Kidney (tissue), 14 donors: Measurements from ENCODE around the gene TYROBP. TPM values are rescaled to one million over a fixed set of nuclear protein-coding genes. Genes with fewer than 3 reads are reported as not detected.
A peak's percentile ranks its signal among the peaks of the same experiment; 100 is the strongest.

ENCODE experiments used
- DNase-seq, 5 donors: peaks; one replicate each; pipeline ENCODE4 v3.0.0-alpha.2; 2013 to 2020
- FAIRE-seq: peaks from 2 replicates; lab custom pipeline; 2012; peaks lifted over from hg19 to GRCh38; lab: Jason Lieb, UNC
- H3K27ac ChIP-seq, 2 donors: one replicate each; pipeline ENCODE4 v1.7.0; 2013; ENCODE audit warnings: low read depth in 2 of 2, low read length in 2 of 2, inconsistent platforms in 1 of 2
- H3K27me3 ChIP-seq: one replicate; pipeline ENCODE4 v1.7.1; 2013; ENCODE audit warnings: low read length, inconsistent platforms; ENCODE audit not compliant: control insufficient read depth, insufficient read depth
- H3K36me3 ChIP-seq, 3 donors: one replicate each; pipeline versions ENCODE4 v1.7.0 to v1.7.1; 2013; ENCODE audit warnings: low read length in 3 of 3, control low read depth in 1 of 3, inconsistent platforms in 1 of 3; ENCODE audit not compliant: insufficient read depth in 3 of 3, control insufficient read depth in 2 of 3
- H3K4me1 ChIP-seq, 3 donors: one replicate each; pipeline versions ENCODE4 v1.7.0 to v1.7.1; 2013; ENCODE audit warnings: low read length in 3 of 3, inconsistent platforms in 1 of 3, low read depth in 1 of 3; ENCODE audit not compliant: control insufficient read depth in 2 of 3, insufficient read depth in 2 of 3
- H3K4me3 ChIP-seq, 3 donors: one replicate each; pipeline versions ENCODE4 v1.7.0 to v1.8.1; 2013; ENCODE audit warnings: low read length in 3 of 3, control low read depth in 1 of 3, inconsistent platforms in 1 of 3
- H3K9ac ChIP-seq, 3 donors: one replicate each; pipeline versions ENCODE4 v1.7.0 to v1.7.1; 2013; ENCODE audit warnings: low read length in 3 of 3, control low read depth in 1 of 3, inconsistent platforms in 1 of 3
- H3K9me3 ChIP-seq, 3 donors: one replicate each; pipeline versions ENCODE4 v1.7.0 to v1.7.1; 2013; ENCODE audit warnings: low read length in 3 of 3, control low read depth in 1 of 3, inconsistent platforms in 1 of 3; ENCODE audit not compliant: control insufficient read depth in 2 of 3, insufficient read depth in 1 of 3
- CTCF ChIP-seq: IDR thresholded peaks from 3 replicates; pipeline ENCODE4 v1.5.1; 2012; ENCODE audit warnings: mild to moderate bottlenecking, moderate library complexity, borderline replicate concordance; ENCODE audit not compliant: insufficient read depth; ENCODE audit errors: extremely low read depth
- intact Hi-C: fragments of 100-400 bp; cut with DNase I; formaldehyde crosslinking; loops from one replicate; pipeline ENCODE4 v1.11.1; 2022
- polyA plus RNA-seq: library from polyadenylated mRNA; stranded (reverse); fragments of 350-450 nt; fragmentation: Illumina TruSeq; extraction: RNeasy Lipid Tissue Mini Kit (QIAGEN cat#74804); gene quantifications from one replicate; pipeline ENCODE4 v1.2.3, GENCODE V29; 2014; ENCODE audit warnings: low read depth, low replicate concordance; ENCODE audit not compliant: insufficient read depth
- total RNA-seq: library from RNA; stranded (reverse); fragmentation: NEBNext Ultra II Directional; extraction: Animal tissue kit (Norgen Biotek cat#: 25700); gene quantifications from one replicate; pipeline ENCODE4 v1.2.1, GENCODE V29; 2021
- donor health status: control.
- donor health status: control.
- donor health status: control.
- donor health status: control.
- donor health status: control.
- donor health status: DM: yes; HTN: yes; CAD: no.
- donor health status: Normal renal cell carcinoma (clear cell type).

TYROBP gene
- total and polyA plus RNA-seq, 2 donors from 2014 or later = 64.2 to 77.6 TPM

- DNase-seq (no peak), FAIRE-seq (no peak)
- H3K9me3 ChIP-seq = no peaks in the 10 kb centered on the region
- intact Hi-C loops = no loop called here
- H3K27ac ChIP-seq = no peak overlapping the region
- H3K9ac ChIP-seq = no peak overlapping the region
- H3K36me3 ChIP-seq = no peaks in the 10 kb centered on the region
- H3K27me3 ChIP-seq = no peaks in the 10 kb centered on the region
- no peak for TF ChIP-seq CTCF
- no peaks in the 10 kb centered on the region for H3K4me1 ChIP-seq
- H3K4me3 ChIP-seq = no peak overlapping the region
Measured at GRCh38 chr19:35905178-35905727, 2.8 kb downstream of the TYROBP start.

GRCh38 chr19:35904311-35905068 is 3.6 kb downstream of the TYROBP start:
- FAIRE-seq = no peak
- Histone ChIP-seq H3K27me3 (no peaks in the 10 kb centered on the region), H3K27ac (no peak overlapping the region), H3K4me3 (no peak overlapping the region), H3K4me1 (no peaks in the 10 kb centered on the region), H3K9ac (no peak overlapping the region), H3K36me3 (no peaks in the 10 kb centered on the region), H3K9me3 (no peaks in the 10 kb centered on the region)
- no peak for TF ChIP-seq CTCF
- DNase-seq = no peak
- intact Hi-C loops = no loop called here

- no peaks in the 10 kb centered on the region for H3K27me3 ChIP-seq
- intact Hi-C loops = no loop called here
- no peak overlapping the region for H3K4me3 ChIP-seq
- no peaks in the 10 kb centered on the region for H3K36me3 ChIP-seq
- H3K27ac ChIP-seq = peak overlapping the region in 1 of 2 donors; percentile 60
- H3K9ac ChIP-seq = no peak overlapping the region
- no peak for TF ChIP-seq CTCF
- H3K9me3 ChIP-seq = no peaks in the 10 kb centered on the region
- DNase-seq (peak; percentile 71 to 94 (median 83)), FAIRE-seq (no peak)
- H3K4me1 ChIP-seq = peaks cover 0 to under 1% (median 0%) of the 10 kb centered on the region in 3 donors
Measured at GRCh38 chr19:35903550-35904179, 4.4 kb downstream of the TYROBP start.
